Endothelial cell of umbilical vein (primary cell): ENCODE data around the gene WBP4.

Experiments
- CTCF ChIP-seq, 2 donors: IDR thresholded peaks; 1 replicate in 1 of 2; 2 replicates in 1 of 2; pipeline ENCODE4 v1.5.1; 2011; ENCODE audit warnings: low read length in 2 of 2, mild to moderate bottlenecking in 2 of 2, moderate library complexity in 2 of 2, control low read depth in 1 of 2, inconsistent platforms in 1 of 2, low read depth in 1 of 2; ENCODE audit not compliant: insufficient read depth in 1 of 2; ENCODE audit errors: extremely low read depth in 1 of 2
- EZH2 ChIP-seq: IDR thresholded peaks from 2 replicates; pipeline ENCODE4 v1.6.1; 2012; ENCODE audit warnings: borderline replicate concordance, low read depth, mild to moderate bottlenecking, moderate library complexity, low read length, inconsistent platforms; ENCODE audit not compliant: severe bottlenecking
- FOS ChIP-seq: IDR thresholded peaks from 2 replicates; pipeline ENCODE4 v1.6.1; 2011; ENCODE audit warnings: mild to moderate bottlenecking, low read length, moderate library complexity, borderline replicate concordance; ENCODE audit not compliant: insufficient read depth
- GATA2 ChIP-seq: IDR thresholded peaks from 2 replicates; pipeline ENCODE4 v1.7.0; 2011; ENCODE audit warnings: low read depth, mild to moderate bottlenecking, moderate library complexity, mixed read lengths, low read length; ENCODE audit not compliant: insufficient read length, insufficient read depth
- JUN ChIP-seq: IDR thresholded peaks from 2 replicates; pipeline ENCODE4 v1.6.1; 2011; ENCODE audit warnings: borderline replicate concordance, low read depth; ENCODE audit not compliant: insufficient read length, insufficient read depth
- MAX ChIP-seq: IDR thresholded peaks from 2 replicates; pipeline ENCODE4 v1.6.1; 2011; ENCODE audit not compliant: insufficient read depth, insufficient read length
- POLR2A ChIP-seq: IDR thresholded peaks from 2 replicates; pipeline ENCODE4 v1.6.1; 2012; ENCODE audit warnings: low read depth, mild to moderate bottlenecking, control low read depth, low read length
- POLR2AphosphoS5 ChIP-seq: IDR thresholded peaks from 2 replicates; pipeline ENCODE4 v1.6.1; 2012; ENCODE audit warnings: low read depth, mild to moderate bottlenecking, control low read depth, low read length, moderate library complexity; ENCODE audit not compliant: insufficient read depth

- TF ChIP-seq GATA2 = no peak
- no peak for TF ChIP-seq POLR2AphosphoS5
- no peak for TF ChIP-seq CTCF (IDR thresholded peaks at IDR 0.05; ENCODE audit: extremely low read depth in 1 of 2, insufficient read depth in 1 of 2, low read depth in 1 of 2, low read length in 2 of 2)
- TF ChIP-seq POLR2A = no peak
- TF ChIP-seq EZH2 = no peak
- no peak for TF ChIP-seq FOS
- TF ChIP-seq JUN = no peak
- TF ChIP-seq MAX = no peak
These were observed 35.8 kb upstream of the WBP4 start for GRCh38 chr13:41025518-41025917.
